Posterior vena cava (tissue), 2 donors: ENCODE data around the gene ATP9A. TPM values are rescaled to one million over a fixed set of nuclear protein-coding genes. Genes with fewer than 3 reads are reported as not detected.

Experiments
- DNase-seq: peaks from one replicate; pipeline ENCODE4 v3.0.0-alpha.2; 2020; ENCODE audit warnings: low spot score
- intact Hi-C, 2 donors: fragments of 100-400 bp; cut with DNase I; formaldehyde crosslinking; loops; one replicate each; pipeline versions ENCODE4 v1.14.1 to v1.14.2; 2022 to 2023
- total RNA-seq, 2 donors: library from RNA; stranded (reverse); fragmentation: NEBNext Ultra II Directional; extraction: Animal tissue kit (Norgen Biotek cat#: 25700); gene quantifications; one replicate each; pipeline ENCODE4 v1.2.1, GENCODE V29; 2021
- donor health status: DM: yes; HTN: yes; CAD: no.
- donor health status: DM: yes; HTN: yes; CAD: no.

The ATP9A gene
- total RNA-seq, 2 donors from 2014 or later, result 36.6 to 61.2 TPM

- intact Hi-C loops, result no loop called here
- DNase-seq, result peak; percentile 50
Measured at GRCh38 chr20:51628533-51629398, 139.4 kb downstream of the ATP9A start.

GRCh38 chr20:51627586-51627985 is 140.6 kb downstream of the ATP9A start:
- intact Hi-C loops, result no loop called here
- no peak for DNase-seq

DNA sequence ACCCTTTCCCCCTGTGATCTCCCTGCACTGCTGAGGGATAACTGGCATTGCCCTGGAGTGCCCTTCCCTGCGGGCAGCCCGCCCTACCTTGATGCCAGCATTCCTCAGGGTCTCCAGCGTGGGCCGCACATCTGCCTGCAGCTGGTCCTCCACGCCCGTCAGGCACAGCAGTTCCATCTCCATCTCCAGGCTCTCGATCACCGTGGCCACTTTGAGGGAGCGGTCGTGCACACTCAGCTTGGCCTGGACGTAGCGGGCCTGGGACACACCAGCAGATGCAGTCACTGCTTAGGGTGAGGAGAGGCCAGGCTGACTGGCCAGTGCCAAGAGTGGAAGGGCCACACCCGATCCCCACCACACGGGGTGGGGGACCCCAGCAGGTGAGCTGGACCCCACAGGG is 143.1 kb downstream of the ATP9A start:
- no peak for DNase-seq
- intact Hi-C loops, result no loop called here

- peak; percentile 85 for DNase-seq
- intact Hi-C loops, result no loop called here
Measured at GRCh38 chr20:51624157-51624731, 143.9 kb downstream of the ATP9A start.

- DNase-seq, result no peak
- intact Hi-C loops, result no loop called here
Measured at GRCh38 chr20:51623255-51623654, 144.9 kb downstream of the ATP9A start.

GRCh38 chr20:51622004-51622874 is 146.0 kb downstream of the ATP9A start:
- intact Hi-C loops, result no loop called here
- no peak for DNase-seq

DNA sequence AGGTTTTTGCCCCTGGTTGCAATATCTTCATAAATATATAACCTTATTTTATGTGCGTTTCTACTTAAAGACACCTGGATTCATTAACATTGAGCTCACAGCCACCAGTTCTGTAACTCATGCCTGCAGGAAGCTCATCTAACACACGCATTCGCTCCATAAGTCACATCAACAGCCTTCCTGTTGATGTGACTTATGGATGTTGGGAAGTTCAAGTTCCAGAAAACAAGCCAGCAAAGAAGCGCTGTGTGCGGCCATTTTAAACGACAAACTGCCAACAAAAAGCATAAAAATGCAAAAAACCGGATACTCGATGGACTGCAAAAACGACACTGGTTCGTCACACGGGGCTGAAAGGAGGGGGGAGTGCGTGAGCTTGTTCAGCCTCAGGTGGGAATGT is 147.8 kb downstream of the ATP9A start:
- intact Hi-C loops, result no loop called here
- no peak for DNase-seq

DNA sequence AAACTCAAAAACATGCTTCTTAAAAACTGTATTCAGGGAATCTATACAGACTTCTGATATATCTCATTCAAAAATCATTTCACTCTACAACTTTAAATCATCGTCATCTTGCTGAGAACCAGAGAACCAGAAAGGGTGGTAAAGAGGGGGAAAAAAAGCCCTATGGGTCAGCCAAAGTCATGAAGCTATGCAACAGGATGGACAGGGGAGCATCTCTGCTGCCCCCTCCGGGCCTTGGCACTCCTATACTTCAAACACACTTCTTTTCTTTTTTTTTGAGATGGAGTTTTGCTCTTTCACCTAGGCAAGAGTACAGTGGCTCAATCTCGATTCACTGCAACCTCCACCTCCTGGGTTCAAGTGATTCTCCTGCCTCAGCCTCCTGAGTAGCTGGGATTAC is 152.1 kb downstream of the ATP9A start:
- intact Hi-C loops, result no loop called here
- no peak for DNase-seq

- no peak for DNase-seq
- intact Hi-C loops, result no loop called here
Measured at GRCh38 chr20:51614687-51615086, 153.5 kb downstream of the ATP9A start.

DNA sequence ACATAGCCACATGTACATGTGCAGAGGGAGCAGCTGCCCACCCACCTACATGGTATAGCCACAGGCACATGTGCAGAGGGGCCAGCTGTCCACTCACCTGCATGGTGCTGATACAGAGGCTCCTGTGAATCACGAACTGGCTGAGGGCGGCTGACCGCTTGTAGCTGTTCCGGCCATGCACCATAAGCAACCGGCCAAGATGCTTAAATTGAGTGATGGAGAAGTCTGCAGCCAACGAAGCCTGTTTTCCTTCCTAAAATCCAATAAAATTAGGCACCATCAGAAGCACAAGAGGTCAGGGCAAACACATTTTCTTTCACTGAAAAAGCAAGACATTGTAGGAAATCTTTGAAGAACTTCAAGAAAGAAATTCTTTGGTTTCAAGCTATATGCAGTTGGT is 154.6 kb downstream of the ATP9A start:
- DNase-seq, result no peak
- intact Hi-C loops, result no loop called here

GRCh38 chr20:51612896-51613295 is 155.3 kb downstream of the ATP9A start:
- DNase-seq, result no peak
- intact Hi-C loops, result no loop called here

- no peak for DNase-seq
- intact Hi-C loops, result no loop called here
Measured at GRCh38 chr20:51611625-51611890, 156.6 kb downstream of the ATP9A start.

DNA sequence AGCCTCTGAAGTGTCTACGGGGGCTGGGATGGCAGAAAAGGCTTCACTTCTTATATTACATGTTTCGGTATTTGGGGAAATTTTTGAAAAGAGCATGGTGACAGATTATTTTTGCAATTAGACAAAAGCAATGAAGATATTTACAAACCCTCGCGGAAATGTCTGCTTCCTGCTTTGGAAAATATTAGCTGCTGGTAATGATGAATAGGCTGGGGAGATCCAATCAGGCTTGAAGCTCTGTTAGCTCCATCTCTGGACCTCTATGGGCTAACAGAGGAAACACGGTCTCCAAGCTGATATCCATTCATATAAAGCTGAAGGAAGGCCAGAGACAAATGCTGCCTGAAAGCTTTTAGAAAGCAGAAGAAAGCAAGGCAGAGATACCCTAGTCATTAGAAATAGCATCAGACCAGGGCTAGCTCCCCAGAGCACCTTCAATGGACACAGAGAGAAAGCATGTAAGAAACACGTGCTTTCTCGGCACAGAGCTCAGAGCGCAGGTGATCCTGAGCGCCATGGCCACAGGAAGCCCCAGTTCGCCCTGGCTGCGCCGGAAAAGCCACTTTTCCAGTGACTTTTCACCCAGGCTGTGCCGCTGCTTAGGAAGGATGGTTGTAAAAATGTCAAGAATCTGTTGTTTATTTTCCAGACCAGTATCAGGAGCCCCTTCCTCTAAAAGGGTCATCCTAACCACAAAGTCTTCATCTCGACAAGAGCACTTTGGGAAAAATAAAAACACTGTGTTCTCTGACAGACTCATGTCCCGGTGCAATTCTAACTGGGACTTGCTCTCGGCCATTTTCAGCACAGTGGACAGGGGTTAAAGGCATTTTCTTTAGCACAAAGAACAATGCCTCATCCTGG is 157.2 kb downstream of the ATP9A start:
- intact Hi-C loops, result no loop called here
- DNase-seq, result no peak

GRCh38 chr20:51610111-51610510 is 158.1 kb downstream of the ATP9A start:
- no peak for DNase-seq
- intact Hi-C loops, result no loop called here

DNA sequence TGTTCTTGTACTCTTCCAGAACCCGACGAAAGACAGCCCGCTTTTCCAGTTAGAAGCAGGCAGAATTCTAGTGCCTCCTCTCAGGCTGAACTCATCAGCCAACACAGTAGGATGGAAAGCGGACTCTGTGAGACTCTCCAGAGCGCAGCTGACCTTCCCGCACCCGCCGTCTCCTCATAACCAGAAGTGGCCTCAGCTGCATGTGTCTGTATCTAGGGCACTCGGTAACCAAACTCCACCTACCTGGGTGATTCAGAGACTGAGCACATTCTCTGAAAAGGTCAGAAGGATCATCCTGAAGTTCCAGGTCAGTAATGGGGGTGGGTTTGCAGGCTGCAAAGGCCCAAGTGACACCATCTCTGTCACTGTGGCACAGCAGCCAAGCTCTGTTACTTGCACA is 158.9 kb downstream of the ATP9A start:
- intact Hi-C loops, result no loop called here
- DNase-seq, result no peak

DNA sequence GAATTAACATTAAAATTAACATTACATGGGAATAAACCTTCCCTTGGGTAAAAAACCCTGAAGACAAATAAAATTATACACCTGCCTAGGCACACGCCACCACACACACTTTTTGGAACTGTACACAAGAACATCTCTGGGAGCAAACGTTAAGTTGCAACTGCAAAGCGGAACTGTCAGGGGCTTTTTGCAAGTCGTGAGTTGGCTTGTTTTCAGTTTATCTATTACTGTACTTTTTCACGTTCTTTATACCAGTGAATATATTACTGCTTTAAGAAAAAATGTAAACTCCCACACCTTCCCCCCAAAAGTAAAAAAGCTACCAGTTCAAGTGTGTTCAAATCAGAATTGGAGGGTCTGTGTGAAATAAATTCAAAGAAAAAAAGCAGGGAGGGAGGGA is 160.1 kb downstream of the ATP9A start:
- intact Hi-C loops, result no loop called here
- no peak for DNase-seq

DNA sequence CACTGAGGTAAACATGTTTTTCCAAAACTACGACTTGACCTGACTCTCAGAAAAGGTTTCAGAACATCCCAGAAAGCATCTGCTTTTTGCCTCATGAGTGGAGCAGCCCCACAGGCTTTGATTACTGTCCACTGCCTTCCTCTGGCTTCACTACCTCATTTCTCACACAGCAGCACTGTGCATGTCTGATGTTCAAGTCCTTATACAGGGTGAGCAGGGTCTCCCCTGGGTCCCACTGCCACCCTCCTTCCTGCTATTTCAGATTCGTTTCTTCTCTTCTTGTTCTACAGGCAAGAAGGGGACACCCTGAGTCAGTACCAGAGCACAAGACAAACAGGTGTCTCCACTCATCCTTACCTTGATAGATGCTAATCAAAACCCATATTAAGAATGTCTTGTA is 161.0 kb downstream of the ATP9A start:
- DNase-seq, result no peak
- intact Hi-C loops, result no loop called here

DNA sequence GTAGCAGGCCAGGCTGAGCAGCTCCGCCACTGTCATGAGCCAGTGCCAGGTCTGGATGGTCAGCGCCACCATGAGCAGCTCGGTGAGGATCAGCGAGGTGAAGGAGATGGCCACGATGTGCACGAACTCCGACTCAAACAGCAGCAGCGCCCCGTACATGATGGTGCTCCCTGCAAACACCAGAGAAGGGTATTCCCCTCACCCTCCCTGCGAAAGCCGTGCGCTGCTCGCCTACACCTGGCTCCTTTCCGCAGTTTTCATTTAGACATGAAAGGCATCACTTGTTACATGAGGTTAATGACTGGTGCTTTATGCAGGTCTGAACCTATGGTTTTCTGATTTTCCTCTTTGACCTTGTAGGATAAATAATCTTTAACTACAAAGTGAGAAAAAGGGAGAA is 163.3 kb downstream of the ATP9A start:
- intact Hi-C loops, result no loop called here
- DNase-seq, result no peak

GRCh38 chr20:51602131-51602530 is 166.1 kb downstream of the ATP9A start:
- DNase-seq, result no peak
- intact Hi-C loops, result no loop called here
